ENCODE measurements around the gene TERC. TPM values are rescaled to one million over a fixed set of nuclear protein-coding genes. Genes with fewer than 3 reads are reported as not detected.
"Not testable (repeated sequence)": the region's sequence is repeated elsewhere in the genome, so short reads cannot be mapped to it uniquely, and the experiment has no call there.

Gene TERC
- total and polyA plus RNA-seq, 7 donors = 0.44 to 220 (median 111) TPM; not detected in 2

- intact Hi-C loops (cut with DNase I) = no loop called here
- Histone ChIP-seq H3K4me1 (no peaks in the 10 kb centered on the region), H3K4me3 (no peak overlapping the region), H3K36me3 (no peaks in the 10 kb centered on the region), H3K27ac (no peak overlapping the region), H3K27me3 (no peaks in the 10 kb centered on the region), H3K9me3 (no peaks in the 10 kb centered on the region)
- no peak for TF ChIP-seq POLR2AphosphoS5 (IDR thresholded peaks at IDR 0.05)
- TF ChIP-seq CTCF (IDR thresholded peaks at IDR 0.05) = no peak
- no peak for TF ChIP-seq EP300 (IDR thresholded peaks at IDR 0.05)
- no peak for TF ChIP-seq POLR2A (IDR thresholded peaks at IDR 0.05)
- no peak for DNase-seq
Measured at GRCh38 chr3:169722724-169723123, 42.1 kb downstream of the TERC start.

- H3K4me1 ChIP-seq; DNase-seq; H3K27me3 ChIP-seq; H3K36me3 ChIP-seq; intact Hi-C loops (cut with DNase I); H3K9me3 ChIP-seq; H3K27ac ChIP-seq; H3K4me3 ChIP-seq: not testable (repeated sequence)
- WGBS, 2 donors = 93 to 95% methylated on average over 2 to 4 of the region's 4 CpGs
Measured at GRCh38 chr3:169718415-169718814, 46.4 kb downstream of the TERC start.

Small RNA genes lying within 50 kb of the gene (small RNA-seq; reads per million reads assigned to genes)
- gene RNU6-637P = 0 reads per million in 3 donors

Other genes with a start within 250 kb of the TERC start
- gene MECOM, start 101.3 kb downstream of the TERC start, total RNA-seq = 10 to 100 TPM in 1 of 4 donors, 1 to 10 TPM in 3; 3.0 to 17.7 (median 4.6) TPM
- 10 to 100 TPM; 12.0 to 23.2 (median 15.3) TPM for gene MECOM, start 101.3 kb downstream of the TERC start, polyA plus RNA-seq
- gene ACTRT3, start 4.5 kb upstream of the TERC start, total RNA-seq = 1 to 10 TPM in 3 of 4 donors, under 1 TPM in 1; 0.99 to 4.4 (median 1.4) TPM
- gene ACTRT3, start 4.5 kb upstream of the TERC start, polyA plus RNA-seq = 1 to 10 TPM in 2 of 3 donors, under 1 TPM in 1; 0.69 to 1.4 (median 1.2) TPM
- 10 to 100 TPM; 15.5 to 24.4 (median 21.2) TPM for gene MYNN, start 8.3 kb upstream of the TERC start, total RNA-seq
- gene MYNN, start 8.3 kb upstream of the TERC start, polyA plus RNA-seq = 1 to 10 TPM; 7.6 to 9.9 (median 9.6) TPM
- gene LRRIQ4, start 47.8 kb upstream of the TERC start, total RNA-seq = not detected
- gene LRRIQ4, start 47.8 kb upstream of the TERC start, polyA plus RNA-seq = not detected
- 1 to 10 TPM; 1.1 to 3.9 (median 2.3) TPM for gene LRRC34, start 47.8 kb upstream of the TERC start, total RNA-seq
- 1 to 10 TPM in 1 of 3 donors, under 1 TPM in 1, not detected in 1; 0.60 to 1.1 TPM for gene LRRC34, start 47.8 kb upstream of the TERC start, polyA plus RNA-seq
- gene LRRC31, start 104.9 kb upstream of the TERC start, total RNA-seq = under 1 TPM in 1 of 4 donors, not detected in 3; 0.36 TPM
- 10 to 100 TPM in 2 of 3 donors, 1 to 10 TPM in 1; 7.8 to 81.1 (median 54.7) TPM for gene LRRC31, start 104.9 kb upstream of the TERC start, polyA plus RNA-seq
- gene SAMD7, start 146.5 kb upstream of the TERC start, total RNA-seq = not detected
- gene SAMD7, start 146.5 kb upstream of the TERC start, polyA plus RNA-seq = not detected
- gene SEC62, start 201.7 kb upstream of the TERC start, total RNA-seq = 10 to 100 TPM; 77.7 to 82.6 (median 79.8) TPM
- 10 to 100 TPM; 15.0 to 36.8 (median 27.6) TPM for gene SEC62, start 201.7 kb upstream of the TERC start, polyA plus RNA-seq